Sigmoid colon (tissue), 4 donors: ENCODE data around the gene CACNA1C.

Source experiments
- EP300 ChIP-seq, 4 donors: sonication (generic); formaldehyde crosslinking; IDR thresholded peaks; one replicate each; pipeline ENCODE4 v1.6.1; 2017; ENCODE audit warnings: antibody characterized with exemption in 4 of 4
- POLR2A ChIP-seq, 2 donors: fragments of 450-650 bp; IDR thresholded peaks; one replicate each; pipeline ENCODE4 v1.6.1; 2016; ENCODE audit warnings: antibody characterized with exemption in 2 of 2, mild to moderate bottlenecking in 2 of 2, moderate library complexity in 2 of 2
- POLR2AphosphoS5 ChIP-seq, 4 donors: sonication (generic); formaldehyde crosslinking; IDR thresholded peaks; one replicate each; pipeline ENCODE4 v1.6.1; 2017; ENCODE audit warnings: antibody characterized with exemption in 4 of 4
- TF ChIP-seq, protein P1 (sequence below), 4 experiments: fragments of 450-650 bp in 3 of 4; fragments of 200-600 bp in 1 of 4; IDR thresholded peaks; one replicate each; pipeline ENCODE4 v1.5.1; 2016 to 2019; ENCODE audit warnings: antibody characterized with exemption in 4 of 4, mild to moderate bottlenecking in 3 of 4, moderate library complexity in 2 of 4

GRCh38 chr12:2273288-2273687 lies 220.5 kb downstream of the CACNA1C start:
- TF ChIP-seq EP300 (IDR thresholded peaks at IDR 0.05) (no peak), POLR2A (IDR thresholded peaks at IDR 0.05) (no peak), POLR2AphosphoS5 (IDR thresholded peaks at IDR 0.05) (peak in 2 of 4 donors; percentile 12 to 20)
- TF ChIP-seq, protein P1, sequence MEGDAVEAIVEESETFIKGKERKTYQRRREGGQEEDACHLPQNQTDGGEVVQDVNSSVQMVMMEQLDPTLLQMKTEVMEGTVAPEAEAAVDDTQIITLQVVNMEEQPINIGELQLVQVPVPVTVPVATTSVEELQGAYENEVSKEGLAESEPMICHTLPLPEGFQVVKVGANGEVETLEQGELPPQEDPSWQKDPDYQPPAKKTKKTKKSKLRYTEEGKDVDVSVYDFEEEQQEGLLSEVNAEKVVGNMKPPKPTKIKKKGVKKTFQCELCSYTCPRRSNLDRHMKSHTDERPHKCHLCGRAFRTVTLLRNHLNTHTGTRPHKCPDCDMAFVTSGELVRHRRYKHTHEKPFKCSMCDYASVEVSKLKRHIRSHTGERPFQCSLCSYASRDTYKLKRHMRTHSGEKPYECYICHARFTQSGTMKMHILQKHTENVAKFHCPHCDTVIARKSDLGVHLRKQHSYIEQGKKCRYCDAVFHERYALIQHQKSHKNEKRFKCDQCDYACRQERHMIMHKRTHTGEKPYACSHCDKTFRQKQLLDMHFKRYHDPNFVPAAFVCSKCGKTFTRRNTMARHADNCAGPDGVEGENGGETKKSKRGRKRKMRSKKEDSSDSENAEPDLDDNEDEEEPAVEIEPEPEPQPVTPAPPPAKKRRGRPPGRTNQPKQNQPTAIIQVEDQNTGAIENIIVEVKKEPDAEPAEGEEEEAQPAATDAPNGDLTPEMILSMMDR (IDR thresholded peaks at IDR 0.05) = peak in 1 of 4 experiments; percentile 45
